Activated CD8-positive, alpha-beta T cell treated with anti-CD3 and anti-CD28 coated beads, Interleukin-2, amount 10 ng/mL, durations not matched to agents 7 days and 5 days (primary cell): ENCODE results near the gene COL9A2. TPM values are rescaled to one million over a fixed set of nuclear protein-coding genes. Genes with fewer than 3 reads are reported as not detected.

Experiments
- ATAC-seq: fragments of 150-1000 bp; cut with Tn5 transposase; one replicate; pipeline ENCODE4 v1.10.0; 2021; ENCODE audit warnings: moderate library complexity
- CTCF ChIA-PET: fragments of 350-600 bp; sonication (Branson Sonifier 250); formaldehyde crosslinking; loops from one replicate; lab custom pipeline; 2021; ENCODE audit warnings: antibody characterized with exemption; lab: Charles Lee
- POLR2A ChIA-PET: fragments of 350-600 bp; sonication (Branson Sonifier 250); formaldehyde crosslinking; loops from one replicate; lab custom pipeline; 2021; ENCODE audit warnings: antibody characterized with exemption; lab: Charles Lee
- DNase-seq: peaks from one replicate; pipeline ENCODE4 v3.0.0-alpha.2; 2020
- H3K27ac Mint-ChIP-seq: one replicate; pipeline ENCODE4 v1.8.0; 2021; ENCODE audit warnings: mild to moderate bottlenecking, mixed read lengths
- H3K27me3 Mint-ChIP-seq: one replicate; pipeline ENCODE4 v1.8.0; 2021; ENCODE audit warnings: low read depth, mixed read lengths
- H3K36me3 Mint-ChIP-seq: one replicate; pipeline ENCODE4 v1.8.0; 2021; ENCODE audit warnings: low read depth, mixed read lengths
- H3K4me1 Mint-ChIP-seq: one replicate; pipeline ENCODE4 v1.8.0; 2021; ENCODE audit warnings: low read depth, mixed read lengths
- H3K4me3 Mint-ChIP-seq: one replicate; pipeline ENCODE4 v1.8.0; 2021; ENCODE audit warnings: mild to moderate bottlenecking, mixed read lengths
- H3K9me3 Mint-ChIP-seq: one replicate; pipeline ENCODE4 v1.8.0; 2022; ENCODE audit warnings: mixed read lengths; ENCODE audit not compliant: insufficient read depth
- total RNA-seq, 2 experiments: library from RNA; stranded (reverse); gene quantifications; one replicate each; pipeline ENCODE4 v1.2.3, GENCODE V29; 2021

COL9A2 gene
- total RNA-seq: 1 to 10 TPM; 2.4 to 2.5 TPM

DNA sequence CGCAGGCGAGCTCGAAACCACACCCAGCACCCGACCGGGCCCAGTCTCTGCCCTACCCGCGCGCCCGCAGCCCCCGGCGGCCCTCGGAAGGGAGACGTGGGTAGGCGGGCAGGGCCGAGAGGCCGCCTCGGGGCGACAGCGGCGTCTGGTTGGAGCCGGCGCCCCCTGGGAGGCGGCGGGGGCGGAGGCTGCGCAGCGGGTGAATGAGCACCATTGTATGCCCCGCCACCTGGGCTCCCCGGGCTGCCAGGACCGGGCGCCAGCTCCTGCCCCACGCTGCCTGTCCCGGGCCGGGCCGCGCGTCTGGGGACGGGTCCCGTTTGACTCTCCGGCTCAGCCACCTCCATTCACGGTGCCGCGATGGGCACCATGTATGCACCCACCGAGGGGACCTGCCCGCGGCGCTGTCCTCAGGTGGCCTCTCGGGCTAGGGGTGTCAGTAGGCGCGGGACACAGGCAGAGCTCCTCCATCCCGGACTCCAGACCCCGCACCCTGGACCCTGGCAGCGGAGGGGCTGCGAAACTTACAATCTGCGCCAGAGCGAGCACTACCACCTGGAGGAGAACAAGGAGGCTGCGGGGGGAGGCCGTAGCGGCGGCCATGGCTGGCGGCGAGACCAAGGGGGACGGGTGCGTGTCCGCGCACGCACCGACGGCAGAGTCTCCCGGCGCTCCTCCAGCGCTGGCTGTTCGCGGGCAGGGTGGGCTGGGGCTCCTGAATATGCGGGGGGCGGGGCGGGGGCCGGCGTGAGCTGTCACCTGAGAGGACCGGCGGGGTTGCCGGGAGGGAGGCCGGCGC is at the start of gene COL9A2:
Gene COL9A2, minus strand, starts transcription at position 692 of the 799 bp plus-strand sequence. Its CDS starts 89 bp downstream, at position 603.
- ATAC-seq (peak; percentile 56), DNase-seq (peak; percentile 47)
- no peaks in the 10 kb centered on the region for H3K36me3 Mint-ChIP-seq
- peaks cover 52% of the 10 kb centered on the region for H3K4me1 Mint-ChIP-seq
- ChIA-PET CTCF (interaction anchor here (0.9 to 12.0 kb wide), 16 partner anchors 11 to 173 kb away, joined by 3 to 191 read pairs (median 15); no protein-coding TSS in a partner anchor), POLR2A (interaction anchor here (0.9 to 2.2 kb wide), 4 partner anchors 57 to 164 kb away, joined by 3 to 11 read pairs (median 4); partner anchors contain the start of gene SMAP2)
- no peak within 1 kb of the TSS for H3K27ac Mint-ChIP-seq
- peak within 1 kb of the TSS; percentile 74 for H3K4me3 Mint-ChIP-seq
- peaks cover 27% of the 10 kb centered on the region for H3K27me3 Mint-ChIP-seq
- H3K9me3 Mint-ChIP-seq: no peaks in the 10 kb centered on the region

DNA sequence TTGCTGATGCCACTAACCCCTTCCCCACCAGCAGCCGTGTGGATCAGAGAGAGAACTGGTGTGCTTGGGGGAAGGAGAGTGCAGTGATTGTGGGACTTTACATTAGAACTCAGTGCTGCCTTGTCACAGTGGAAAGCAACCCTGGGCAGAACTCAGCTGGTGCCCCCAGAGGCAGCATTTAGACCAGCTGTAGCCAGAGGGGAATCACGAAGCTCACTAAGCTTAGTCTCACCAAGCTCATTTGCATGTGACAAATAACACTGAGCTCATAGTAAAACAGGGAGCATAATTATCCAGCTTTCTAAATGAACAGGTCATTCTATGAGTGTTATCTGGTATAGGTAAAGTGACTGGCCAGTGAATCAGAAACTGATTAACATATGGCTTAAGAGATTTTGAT is 46.6 kb upstream of the COL9A2 start:
- CTCF ChIA-PET: interaction anchor here (0.9 to 3.3 kb wide), 11 partner anchors 8 to 220 kb away, joined by 3 to 26 read pairs (median 8); partner anchors contain the start of gene SMAP2
- Mint-ChIP-seq H3K4me3 (no peak overlapping the region), H3K4me1 (peaks cover 5% of the 10 kb centered on the region), H3K27ac (no peak overlapping the region), H3K36me3 (peaks cover 5% of the 10 kb centered on the region), H3K27me3 (no peaks in the 10 kb centered on the region), H3K9me3 (peaks cover 4% of the 10 kb centered on the region)
- ATAC-seq (no peak), DNase-seq (no peak)
- POLR2A ChIA-PET: interaction anchor here (1.1 to 2.0 kb wide), 3 partner anchors 10 to 298 kb away, joined by 5 to 9 read pairs (median 6); partner anchors contain the start of gene SMAP2

DNA sequence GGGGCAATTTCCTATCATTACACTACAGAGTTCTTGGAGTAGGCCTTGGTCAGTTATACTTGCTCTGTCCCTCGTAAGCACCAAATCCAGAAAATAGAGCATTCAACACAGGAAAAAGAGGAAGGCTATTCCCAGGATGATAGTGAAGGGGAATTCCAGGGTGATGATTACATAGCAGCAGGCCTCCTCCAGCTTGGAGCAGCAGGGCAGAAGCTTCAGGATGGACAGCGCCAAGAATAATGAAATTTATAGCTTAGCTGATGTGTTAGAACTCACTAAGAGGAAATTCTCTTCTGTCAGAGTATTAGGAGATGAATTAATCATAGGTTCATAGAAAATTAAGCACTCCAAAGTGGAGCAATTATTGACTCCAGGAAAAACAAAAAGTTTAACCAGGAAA is 45.6 kb upstream of the COL9A2 start:
- H3K4me1 Mint-ChIP-seq: peaks cover 5% of the 10 kb centered on the region
- peaks cover 4% of the 10 kb centered on the region for H3K9me3 Mint-ChIP-seq
- no peak overlapping the region for H3K4me3 Mint-ChIP-seq
- ChIA-PET POLR2A (no interaction called here), CTCF (interaction anchor here (3.0 to 3.3 kb wide), 3 partner anchors 20 to 42 kb away, joined by 16 to 26 read pairs (median 19); no protein-coding TSS in a partner anchor)
- no peak for DNase-seq
- no peak overlapping the region for H3K27ac Mint-ChIP-seq
- H3K27me3 Mint-ChIP-seq: no peaks in the 10 kb centered on the region
- no peak for ATAC-seq
- peaks cover 5% of the 10 kb centered on the region for H3K36me3 Mint-ChIP-seq

DNA sequence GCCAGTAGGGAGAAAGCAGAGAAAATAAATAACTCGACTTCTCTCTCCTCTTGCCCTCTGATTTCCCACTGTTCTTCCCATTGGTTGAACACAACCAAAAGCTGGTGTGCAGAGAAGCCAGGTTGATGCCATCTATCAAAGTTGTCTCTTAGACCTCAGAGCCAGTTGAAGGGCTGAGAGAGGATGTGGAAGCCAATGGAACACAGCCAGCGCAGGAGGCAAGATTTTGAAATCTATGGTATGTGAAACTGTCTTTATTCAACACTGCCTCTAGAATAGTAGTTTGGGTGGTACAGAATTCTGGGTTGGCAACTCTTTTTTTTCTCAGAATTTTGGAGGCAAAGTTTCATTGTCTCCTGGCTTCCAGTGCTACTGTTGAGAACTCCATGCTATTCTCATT is 45.1 kb upstream of the COL9A2 start:
- Mint-ChIP-seq H3K27ac (no peak overlapping the region), H3K4me1 (peaks cover 5% of the 10 kb centered on the region), H3K4me3 (no peak overlapping the region), H3K9me3 (peaks cover 4% of the 10 kb centered on the region), H3K27me3 (no peaks in the 10 kb centered on the region), H3K36me3 (peaks cover 5% of the 10 kb centered on the region)
- DNase-seq (no peak), ATAC-seq (no peak)
- ChIA-PET POLR2A (interaction anchor here (1.2 kb wide), 1 partner anchor 12 kb away, joined by 3 read pairs; no protein-coding TSS in a partner anchor), CTCF (interaction anchor here (3.3 kb wide), 1 partner anchor 19 kb away, joined by 19 read pairs; no protein-coding TSS in a partner anchor)

DNA sequence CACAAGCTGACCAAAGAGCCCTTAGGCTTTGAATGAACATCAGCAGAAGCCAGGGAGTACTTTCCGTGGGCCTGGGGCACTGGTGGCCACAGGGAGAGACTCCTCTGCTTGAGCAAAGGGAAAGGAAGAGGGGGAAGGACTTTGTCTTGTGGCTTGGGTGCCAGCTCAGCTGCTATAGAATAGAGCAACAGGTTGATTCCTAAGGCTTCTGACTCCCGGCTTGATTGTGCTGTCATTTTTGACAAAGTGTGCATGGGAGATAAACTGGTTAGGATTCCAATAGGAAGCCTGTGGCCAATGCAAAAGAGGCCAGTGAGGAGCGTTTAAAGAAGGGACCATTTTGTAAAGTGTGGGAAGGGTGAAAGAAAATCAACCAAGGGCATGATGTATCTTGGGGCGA is 44.6 kb upstream of the COL9A2 start:
- H3K36me3 Mint-ChIP-seq: peaks cover 5% of the 10 kb centered on the region
- CTCF ChIA-PET: no interaction called here
- H3K27ac Mint-ChIP-seq: no peak overlapping the region
- H3K4me3 Mint-ChIP-seq: no peak overlapping the region
- POLR2A ChIA-PET: interaction anchor here (1.2 kb wide), 1 partner anchor 13 kb away, joined by 3 read pairs; no protein-coding TSS in a partner anchor
- peaks cover 5% of the 10 kb centered on the region for H3K4me1 Mint-ChIP-seq
- no peaks in the 10 kb centered on the region for H3K27me3 Mint-ChIP-seq
- H3K9me3 Mint-ChIP-seq: peaks cover 4% of the 10 kb centered on the region
- DNase-seq (no peak), ATAC-seq (no peak)

DNA sequence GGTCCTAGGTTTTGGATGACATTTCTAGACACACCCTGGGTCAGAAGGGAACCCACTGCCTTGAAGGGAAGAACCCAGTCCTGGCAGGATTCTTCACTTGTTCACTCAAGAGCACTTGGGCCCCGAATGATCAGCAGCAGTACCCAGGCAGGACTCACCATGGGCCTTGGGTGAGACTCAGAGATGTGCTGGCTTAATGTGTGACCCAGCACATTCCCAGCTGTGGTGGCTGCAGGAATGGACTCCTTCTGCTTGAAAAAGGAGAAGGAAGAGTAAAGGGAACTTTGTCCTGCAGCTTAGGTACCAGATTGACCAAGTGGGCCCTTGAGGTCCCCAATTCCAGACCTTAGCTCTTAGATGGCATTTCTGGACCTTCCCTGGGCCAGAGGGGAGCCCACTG is 44.1 kb upstream of the COL9A2 start:
- POLR2A ChIA-PET: interaction anchor here (1.2 kb wide), 1 partner anchor 13 kb away, joined by 3 read pairs; no protein-coding TSS in a partner anchor

DNA sequence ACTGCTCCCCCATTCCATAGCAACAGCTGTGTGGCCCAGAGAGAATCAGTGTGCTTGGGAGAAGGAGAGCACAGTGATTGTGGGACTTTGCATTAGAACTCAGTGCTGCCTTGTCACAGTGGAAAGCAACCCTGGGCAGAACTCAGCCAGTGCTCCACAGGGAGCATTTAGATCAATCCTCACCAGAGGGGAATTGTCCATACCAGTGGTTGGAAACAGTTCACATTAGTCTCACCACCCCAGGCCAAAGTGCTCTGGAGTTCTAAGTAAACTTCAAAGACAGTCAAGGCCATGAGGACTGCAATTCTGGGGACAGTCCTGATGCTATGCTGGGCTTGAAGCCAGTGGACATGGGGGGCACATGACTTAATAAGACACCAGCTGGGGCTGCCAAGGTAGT is 43.5 kb upstream of the COL9A2 start:
- ATAC-seq: no peak
- ChIA-PET CTCF (no interaction called here), POLR2A (no interaction called here)
- Mint-ChIP-seq H3K36me3 (peaks cover 5% of the 10 kb centered on the region), H3K27ac (no peak overlapping the region), H3K4me3 (no peak overlapping the region), H3K9me3 (peaks cover 4% of the 10 kb centered on the region), H3K27me3 (no peaks in the 10 kb centered on the region), H3K4me1 (peaks cover 5% of the 10 kb centered on the region)
- no peak for DNase-seq

More for the DNA sequence above, 44.1 kb upstream of the COL9A2 start:
- H3K4me1 Mint-ChIP-seq: peaks cover 5% of the 10 kb centered on the region
- H3K36me3 Mint-ChIP-seq: peaks cover 5% of the 10 kb centered on the region
- peaks cover 4% of the 10 kb centered on the region for H3K9me3 Mint-ChIP-seq
- no peak overlapping the region for H3K27ac Mint-ChIP-seq
- no peaks in the 10 kb centered on the region for H3K27me3 Mint-ChIP-seq
- CTCF ChIA-PET: no interaction called here
- H3K4me3 Mint-ChIP-seq: no peak overlapping the region
- ATAC-seq (no peak), DNase-seq (no peak)

DNA sequence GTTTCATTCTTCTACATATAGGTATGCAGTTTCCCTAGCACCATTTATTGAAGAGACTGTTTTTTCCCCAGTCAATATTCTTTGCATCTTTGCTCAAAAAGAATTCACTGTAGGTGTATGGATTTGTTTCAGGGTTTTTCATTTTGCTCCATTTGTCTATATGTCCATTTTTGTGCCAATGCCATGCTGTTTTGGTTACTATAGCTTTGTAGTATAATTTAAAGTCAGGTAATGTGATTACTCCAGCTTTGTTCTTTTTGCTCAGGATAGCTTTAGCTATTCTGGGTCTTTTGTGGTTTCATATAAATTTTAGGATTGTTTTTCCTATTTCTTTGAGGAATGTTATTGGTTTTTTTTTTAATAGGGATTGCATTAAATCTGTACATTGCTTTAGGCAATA is 40.5 kb upstream of the COL9A2 start:
- no peak overlapping the region for H3K27ac Mint-ChIP-seq
- H3K4me3 Mint-ChIP-seq: no peak overlapping the region
- ChIA-PET POLR2A (no interaction called here), CTCF (no interaction called here)
- ATAC-seq: no peak
- H3K9me3 Mint-ChIP-seq: peaks cover 4% of the 10 kb centered on the region
- peaks cover 5% of the 10 kb centered on the region for H3K4me1 Mint-ChIP-seq
- H3K27me3 Mint-ChIP-seq: no peaks in the 10 kb centered on the region
- H3K36me3 Mint-ChIP-seq: peaks cover 5% of the 10 kb centered on the region
- DNase-seq: no peak

DNA sequence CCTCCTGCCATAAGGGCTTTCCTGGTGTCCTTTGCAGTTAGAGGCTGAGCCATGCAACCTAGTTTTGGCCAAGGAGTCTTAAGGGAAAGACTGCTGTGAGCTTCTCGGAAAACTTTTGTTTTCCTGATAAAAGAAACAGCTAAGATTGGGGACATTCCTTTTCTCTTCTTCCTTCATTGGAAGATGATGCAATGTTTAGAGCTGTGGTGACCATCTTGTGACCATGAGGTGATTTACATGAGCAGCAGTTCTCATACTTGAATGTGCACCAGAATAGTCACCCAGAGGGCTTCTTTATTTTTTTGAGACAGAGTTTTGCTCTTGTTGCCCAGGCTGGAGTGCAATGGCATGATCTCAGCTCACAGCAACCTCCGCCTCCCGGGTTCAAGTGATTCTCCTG is 36.0 kb upstream of the COL9A2 start:
- no peaks in the 10 kb centered on the region for H3K4me1 Mint-ChIP-seq
- DNase-seq (no peak), ATAC-seq (no peak)
- H3K27me3 Mint-ChIP-seq: no peaks in the 10 kb centered on the region
- ChIA-PET POLR2A (interaction anchor here (1.1 kb wide), 1 partner anchor 37 kb away, joined by 4 read pairs; no protein-coding TSS in a partner anchor), CTCF (interaction anchor here (1.4 to 4.2 kb wide), 4 partner anchors 12 to 200 kb away, joined by 3 to 22 read pairs (median 6); no protein-coding TSS in a partner anchor)
- H3K36me3 Mint-ChIP-seq: no peaks in the 10 kb centered on the region
- no peak overlapping the region for H3K27ac Mint-ChIP-seq
- H3K9me3 Mint-ChIP-seq: no peaks in the 10 kb centered on the region
- no peak overlapping the region for H3K4me3 Mint-ChIP-seq

DNA sequence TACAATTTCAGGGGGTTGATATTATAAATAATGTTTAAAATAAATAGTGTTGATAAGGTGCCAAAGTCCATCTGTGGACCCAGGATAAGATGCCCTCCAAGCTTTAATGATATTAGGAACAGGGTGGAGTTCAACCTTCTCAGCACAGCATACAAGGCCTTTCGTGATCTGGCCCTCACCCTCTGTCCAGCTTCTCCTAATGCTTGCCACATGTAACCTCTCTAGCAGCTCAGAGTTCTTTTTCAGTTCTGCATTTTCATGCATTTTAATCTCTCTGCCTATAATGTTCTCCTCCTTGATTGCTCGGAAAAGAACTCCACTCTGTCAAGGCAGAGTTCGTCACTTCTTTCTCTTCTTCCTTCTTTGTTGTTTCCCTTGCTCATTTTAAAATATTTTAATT is 35.0 kb upstream of the COL9A2 start:
- ChIA-PET POLR2A (no interaction called here), CTCF (interaction anchor here (0.6 to 4.2 kb wide), 6 partner anchors 11 to 199 kb away, joined by 3 to 22 read pairs (median 5); no protein-coding TSS in a partner anchor)
- no peaks in the 10 kb centered on the region for H3K36me3 Mint-ChIP-seq
- DNase-seq (no peak), ATAC-seq (no peak)
- H3K27me3 Mint-ChIP-seq: no peaks in the 10 kb centered on the region
- H3K27ac Mint-ChIP-seq: no peak overlapping the region
- no peaks in the 10 kb centered on the region for H3K4me1 Mint-ChIP-seq
- H3K4me3 Mint-ChIP-seq: no peak overlapping the region
- H3K9me3 Mint-ChIP-seq: no peaks in the 10 kb centered on the region

DNA sequence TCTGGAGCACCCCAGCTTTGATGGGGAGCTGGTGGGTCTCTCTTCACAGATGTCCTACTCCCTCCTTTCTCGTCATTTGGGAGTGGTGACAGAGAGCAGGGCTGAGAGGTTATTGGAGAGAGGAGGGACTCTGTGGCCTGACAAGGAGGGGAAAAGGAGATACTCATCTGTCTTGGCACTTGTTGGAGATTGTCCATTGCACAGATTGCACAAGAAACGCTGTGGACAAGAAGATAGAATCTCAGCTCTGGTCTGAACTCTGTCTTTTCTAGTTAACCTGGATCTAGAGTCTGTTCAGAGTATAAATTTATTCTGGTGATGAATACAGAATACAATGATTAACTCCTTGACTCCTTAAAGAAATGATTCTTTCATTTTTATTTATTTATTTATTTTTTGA is 34.0 kb upstream of the COL9A2 start:
- Mint-ChIP-seq H3K4me1 (no peaks in the 10 kb centered on the region), H3K9me3 (no peaks in the 10 kb centered on the region), H3K27me3 (no peaks in the 10 kb centered on the region), H3K36me3 (no peaks in the 10 kb centered on the region), H3K4me3 (no peak overlapping the region), H3K27ac (no peak overlapping the region)
- CTCF ChIA-PET: interaction anchor here (1.4 to 4.2 kb wide), 3 partner anchors 10 to 54 kb away, joined by 5 to 22 read pairs (median 5); no protein-coding TSS in a partner anchor
- DNase-seq: no peak
- no peak for ATAC-seq
- POLR2A ChIA-PET: no interaction called here
